Measurements from ENCODE around the gene MED27. TPM values are rescaled to one million over a fixed set of nuclear protein-coding genes. Genes with fewer than 3 reads are reported as not detected.

Gene MED27
- total RNA-seq, 2 experiments from 2014 or later, result 22.6 to 23.4 TPM

DNA sequence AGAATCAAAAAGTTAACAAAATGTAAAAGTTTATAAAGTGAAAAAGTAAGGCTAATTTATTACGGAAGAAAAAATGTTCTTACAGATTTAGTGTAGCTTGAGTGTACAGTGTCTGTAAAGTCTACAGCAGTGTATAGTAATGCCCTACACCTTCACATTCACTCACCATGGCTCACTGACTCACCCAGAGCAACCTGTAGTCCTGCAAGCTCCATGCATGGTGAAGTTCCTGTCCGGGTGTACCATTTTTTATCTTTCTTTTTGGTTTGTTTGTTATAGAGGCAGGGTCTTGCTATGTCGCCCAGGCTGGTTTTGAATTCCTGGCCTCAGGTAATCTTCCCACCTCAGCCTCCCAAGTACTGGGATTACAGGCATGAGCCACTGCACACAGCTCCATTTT is 93.6 kb downstream of the MED27 start:
- POLR2A ChIA-PET, result no interaction called here
- H3K4me1 Mint-ChIP-seq, result no peaks in the 10 kb centered on the region
- H3K27ac Mint-ChIP-seq, result no peak overlapping the region
- no peaks in the 10 kb centered on the region for H3K9me3 Mint-ChIP-seq
- no peaks in the 10 kb centered on the region for H3K27me3 Mint-ChIP-seq
- no peaks in the 10 kb centered on the region for H3K36me3 Mint-ChIP-seq (ENCODE audit: low read depth)
- CTCF ChIA-PET, result no interaction called here
- H3K4me3 Mint-ChIP-seq, result no peak overlapping the region
- no peak for DNase-seq

DNA sequence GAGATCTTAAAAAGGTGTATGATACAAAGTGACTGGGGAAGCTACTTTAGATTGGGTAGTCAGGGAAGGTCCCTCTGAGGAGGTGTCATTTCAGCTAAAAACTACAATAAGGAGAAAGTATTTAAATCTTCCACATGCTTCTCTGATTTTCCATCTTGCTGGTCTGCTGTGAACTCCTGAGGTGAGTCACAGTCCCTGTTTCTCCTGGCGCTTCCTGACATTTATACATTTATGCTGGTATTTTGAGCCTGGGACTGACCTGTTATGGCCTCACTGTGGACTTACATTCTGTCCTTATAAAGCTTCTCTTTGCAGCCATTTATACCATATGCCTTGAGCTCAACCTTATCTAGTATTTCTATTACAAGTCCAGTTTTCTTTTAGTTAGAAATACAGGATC is 95.1 kb downstream of the MED27 start:
- Mint-ChIP-seq H3K27me3 (no peaks in the 10 kb centered on the region), H3K9me3 (no peaks in the 10 kb centered on the region), H3K36me3 (ENCODE audit: low read depth) (no peaks in the 10 kb centered on the region), H3K27ac (no peak overlapping the region), H3K4me1 (no peaks in the 10 kb centered on the region), H3K4me3 (no peak overlapping the region)
- CTCF ChIA-PET, result no interaction called here
- POLR2A ChIA-PET, result no interaction called here
- DNase-seq, result no peak

- no peaks in the 10 kb centered on the region for H3K4me1 Mint-ChIP-seq
- H3K27ac Mint-ChIP-seq, result no peak overlapping the region
- ChIA-PET CTCF (no interaction called here), POLR2A (no interaction called here)
- no peaks in the 10 kb centered on the region for H3K36me3 Mint-ChIP-seq (ENCODE audit: low read depth)
- no peak for DNase-seq
- no peak overlapping the region for H3K4me3 Mint-ChIP-seq
- no peaks in the 10 kb centered on the region for H3K27me3 Mint-ChIP-seq
- H3K9me3 Mint-ChIP-seq, result no peaks in the 10 kb centered on the region
Observed at GRCh38 chr9:131982671-131983239, 96.9 kb downstream of the MED27 start.

- ChIA-PET CTCF (no interaction called here), POLR2A (no interaction called here)
- H3K27me3 Mint-ChIP-seq, result no peaks in the 10 kb centered on the region
Observed at GRCh38 chr9:131982102-131982501, 97.6 kb downstream of the MED27 start.

GRCh38 chr9:131981116-131981776 is 98.4 kb downstream of the MED27 start:
- Mint-ChIP-seq H3K4me3 (no peak overlapping the region), H3K36me3 (ENCODE audit: low read depth) (no peaks in the 10 kb centered on the region), H3K9me3 (no peaks in the 10 kb centered on the region), H3K27me3 (no peaks in the 10 kb centered on the region), H3K4me1 (no peaks in the 10 kb centered on the region), H3K27ac (no peak overlapping the region)
- no peak for DNase-seq
- POLR2A ChIA-PET, result no interaction called here
- CTCF ChIA-PET, result interaction anchor here (0.5 kb wide), 1 partner anchor 934 kb away, joined by 3 read pairs; no protein-coding TSS in a partner anchor

More at GRCh38 chr9:131982102-131982501, 97.6 kb downstream of the MED27 start:
- no peak for DNase-seq
- Mint-ChIP-seq H3K36me3 (ENCODE audit: low read depth) (no peaks in the 10 kb centered on the region), H3K4me1 (no peaks in the 10 kb centered on the region), H3K27ac (no peak overlapping the region), H3K9me3 (no peaks in the 10 kb centered on the region), H3K4me3 (no peak overlapping the region)

DNA sequence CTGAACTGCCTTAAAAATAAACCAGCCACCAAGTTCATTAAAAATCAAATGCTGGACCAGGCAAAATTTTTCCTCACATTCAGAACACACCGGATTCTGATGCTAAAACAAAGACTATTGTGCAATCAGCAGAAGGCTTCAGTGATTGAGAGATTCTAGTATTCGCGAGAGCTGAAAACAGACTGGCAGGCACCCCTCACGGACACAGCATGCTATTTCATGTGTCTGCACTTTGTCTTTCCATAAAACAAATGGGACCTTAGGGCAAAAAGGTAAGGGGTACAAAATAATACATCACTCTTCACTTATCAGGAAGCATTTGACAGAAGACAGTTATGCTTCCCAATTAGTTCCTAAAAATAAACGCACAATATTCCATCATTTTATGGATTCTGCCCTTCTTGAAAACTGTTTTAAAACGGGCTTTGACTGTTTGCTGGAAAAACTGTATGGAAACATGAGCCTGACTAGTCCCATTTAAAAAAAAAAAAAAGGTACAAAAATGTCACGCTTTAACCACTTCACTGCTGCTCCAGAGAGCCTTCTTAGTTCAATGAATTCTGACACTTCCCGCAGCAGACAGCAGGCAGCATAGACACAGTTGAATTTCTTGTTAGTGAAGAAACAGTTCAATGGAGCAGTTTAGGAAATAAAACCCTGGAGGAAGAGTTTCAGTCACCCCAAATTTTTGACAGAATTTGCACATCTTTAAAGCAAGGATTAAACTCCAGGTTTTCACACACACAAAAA is 99.2 kb downstream of the MED27 start:
- no peak overlapping the region for H3K27ac Mint-ChIP-seq
- no peaks in the 10 kb centered on the region for H3K36me3 Mint-ChIP-seq (ENCODE audit: low read depth)
- DNase-seq, result no peak
- no peaks in the 10 kb centered on the region for H3K4me1 Mint-ChIP-seq
- POLR2A ChIA-PET, result no interaction called here
- no peaks in the 10 kb centered on the region for H3K9me3 Mint-ChIP-seq
- CTCF ChIA-PET, result no interaction called here
- H3K4me3 Mint-ChIP-seq, result no peak overlapping the region
- no peaks in the 10 kb centered on the region for H3K27me3 Mint-ChIP-seq

GRCh38 chr9:131977109-131977838 is 102.4 kb downstream of the MED27 start:
- H3K36me3 Mint-ChIP-seq (ENCODE audit: low read depth), result no peaks in the 10 kb centered on the region
- no peak overlapping the region for H3K4me3 Mint-ChIP-seq
- no peaks in the 10 kb centered on the region for H3K9me3 Mint-ChIP-seq
- CTCF ChIA-PET, result interaction anchor here (2.1 kb wide), 1 partner anchor 22 kb away, joined by 4 read pairs; no protein-coding TSS in a partner anchor
- no peaks in the 10 kb centered on the region for H3K4me1 Mint-ChIP-seq
- DNase-seq, result no peak
- no peak overlapping the region for H3K27ac Mint-ChIP-seq
- POLR2A ChIA-PET, result no interaction called here
- H3K27me3 Mint-ChIP-seq, result no peaks in the 10 kb centered on the region

- no peak overlapping the region for H3K27ac Mint-ChIP-seq
- ChIA-PET POLR2A (interaction anchor here (1.2 kb wide), 1 partner anchor 50 kb away, joined by 3 read pairs; no protein-coding TSS in a partner anchor), CTCF (interaction anchor here (2.1 kb wide), 1 partner anchor 21 kb away, joined by 4 read pairs; no protein-coding TSS in a partner anchor)
- H3K4me1 Mint-ChIP-seq, result no peaks in the 10 kb centered on the region
- no peaks in the 10 kb centered on the region for H3K27me3 Mint-ChIP-seq
- no peaks in the 10 kb centered on the region for H3K9me3 Mint-ChIP-seq
- no peaks in the 10 kb centered on the region for H3K36me3 Mint-ChIP-seq (ENCODE audit: low read depth)
- DNase-seq, result no peak
- no peak overlapping the region for H3K4me3 Mint-ChIP-seq
Observed at GRCh38 chr9:131976157-131977108, 103.2 kb downstream of the MED27 start.

- Mint-ChIP-seq H3K36me3 (ENCODE audit: low read depth) (no peaks in the 10 kb centered on the region), H3K27me3 (no peaks in the 10 kb centered on the region), H3K27ac (no peak overlapping the region), H3K4me1 (no peaks in the 10 kb centered on the region), H3K4me3 (no peak overlapping the region), H3K9me3 (no peaks in the 10 kb centered on the region)
- DNase-seq, result no peak
- ChIA-PET CTCF (no interaction called here), POLR2A (no interaction called here)
Observed at GRCh38 chr9:131972889-131973288, 106.8 kb downstream of the MED27 start.

GRCh38 chr9:131971482-131972074 is 108.1 kb downstream of the MED27 start:
- H3K9me3 Mint-ChIP-seq, result no peaks in the 10 kb centered on the region
- no peaks in the 10 kb centered on the region for H3K27me3 Mint-ChIP-seq
- no peak overlapping the region for H3K4me3 Mint-ChIP-seq
- no peak overlapping the region for H3K27ac Mint-ChIP-seq
- ChIA-PET CTCF (no interaction called here), POLR2A (no interaction called here)
- H3K4me1 Mint-ChIP-seq, result no peaks in the 10 kb centered on the region
- no peak for DNase-seq
- no peaks in the 10 kb centered on the region for H3K36me3 Mint-ChIP-seq (ENCODE audit: low read depth)

DNA sequence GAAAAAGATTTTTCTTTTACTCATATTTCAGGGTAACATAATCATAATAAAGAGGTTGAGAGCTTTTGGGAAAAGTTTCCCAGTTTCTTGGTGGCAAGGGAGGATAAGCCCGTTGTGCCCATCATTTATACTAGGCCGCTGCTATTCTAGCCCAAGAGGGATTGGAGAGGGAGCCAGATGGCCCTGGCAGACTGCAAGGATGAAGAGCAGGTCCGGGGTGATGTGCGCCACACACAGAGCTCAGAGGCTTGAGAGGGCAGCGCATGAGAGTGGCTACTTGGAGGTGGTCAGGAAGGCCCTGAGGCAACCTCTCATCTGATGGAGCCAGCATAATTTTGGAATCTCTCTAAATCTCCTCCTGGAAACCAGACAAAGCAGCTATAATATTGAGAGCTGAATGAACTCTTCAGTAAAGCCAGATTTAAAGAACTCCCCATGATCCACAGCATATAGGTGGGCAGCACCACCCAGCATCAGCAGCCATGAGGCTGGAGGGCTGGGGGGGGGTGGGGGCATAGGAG is 110.1 kb downstream of the MED27 start:
- ChIA-PET POLR2A (interaction anchor here (0.6 kb wide), 1 partner anchor 93 kb away, joined by 3 read pairs; no protein-coding TSS in a partner anchor), CTCF (no interaction called here)
- no peaks in the 10 kb centered on the region for H3K4me1 Mint-ChIP-seq
- no peak overlapping the region for H3K4me3 Mint-ChIP-seq
- no peak overlapping the region for H3K27ac Mint-ChIP-seq
- DNase-seq, result no peak
- H3K36me3 Mint-ChIP-seq (ENCODE audit: low read depth), result no peaks in the 10 kb centered on the region
- H3K27me3 Mint-ChIP-seq, result no peaks in the 10 kb centered on the region
- H3K9me3 Mint-ChIP-seq, result no peaks in the 10 kb centered on the region

- H3K27me3 Mint-ChIP-seq, result no peaks in the 10 kb centered on the region
- H3K4me1 Mint-ChIP-seq, result no peaks in the 10 kb centered on the region
- ChIA-PET CTCF (interaction anchor here (0.6 to 1.3 kb wide), 2 partner anchors 14 to 250 kb away, joined by 3 read pairs; no protein-coding TSS in a partner anchor), POLR2A (interaction anchor here (0.6 kb wide), 1 partner anchor 94 kb away, joined by 3 read pairs; no protein-coding TSS in a partner anchor)
- H3K27ac Mint-ChIP-seq, result no peak overlapping the region
- H3K36me3 Mint-ChIP-seq (ENCODE audit: low read depth), result peaks cover 6% of the 10 kb centered on the region
- no peaks in the 10 kb centered on the region for H3K9me3 Mint-ChIP-seq
- DNase-seq, result no peak
- no peak overlapping the region for H3K4me3 Mint-ChIP-seq
Observed at GRCh38 chr9:131968632-131969031, 111.0 kb downstream of the MED27 start.
